K562 (cell line): Measurements from ENCODE around the gene C22orf31. TPM values are rescaled to one million over a fixed set of nuclear protein-coding genes. Genes with fewer than 3 reads are reported as not detected.

Experiments used
- ATAC-seq: fragments of 200-7000 bp; cut with Tn5 transposase; 3 replicates; pipeline ENCODE4 v1.9.1; 2020; ENCODE audit warnings: moderate library complexity
- BruUV-seq: library from RNA; stranded (reverse); fragments of 400-500 nt; replicated peaks from 2 replicates; lab custom pipeline; 2021; lab: Mats Ljungman, UMichigan
- CTCF ChIA-PET: fragments of 300-600 bp; formaldehyde crosslinking; extraction: SDS; loops from one replicate; lab custom pipeline; 2021; ENCODE audit warnings: low intra/inter-chr PET ratio; lab: Yijun Ruan, JAX
- POLR2A ChIA-PET: fragments of 300-600, 350-650 bp; sonication (Branson Sonifier 250); formaldehyde crosslinking; extraction: SDS; loops from one replicate; lab custom pipeline; 2021; ENCODE audit warnings: antibody characterized with exemption, inconsistent platforms; lab: Yijun Ruan, JAX
- DNase-seq, 4 experiments: peaks; one replicate each; pipeline versions ENCODE4 v3.0.0 to v3.0.0-alpha.2; 2011 to 2018; ENCODE audit warnings: low spot score in 3 of 4, mixed read lengths in 3 of 4; ENCODE audit errors: extremely low read depth in 1 of 4
- FAIRE-seq: peaks from 2 replicates; lab custom pipeline; 2011; peaks lifted over from hg19 to GRCh38; lab: Jason Lieb, UNC
- H2AFZ ChIP-seq: 2 replicates; pipeline ENCODE4 v1.6.0; 2011; ENCODE audit warnings: low read depth, low read length, control low read depth, inconsistent platforms
- H3K27ac ChIP-seq: fragments of 200-600 bp; 3 replicates; pipeline ENCODE4 v1.8.0; 2011; ENCODE audit warnings: low read depth, mild to moderate bottlenecking, control low read depth, inconsistent platforms, low read length, moderate library complexity, mixed read lengths; ENCODE audit errors: extremely low read depth
- H3K27me3 ChIP-seq, 2 experiments: fragments of 300-600 bp in 1 of 2; 2 replicates in 1 of 2; 3 replicates in 1 of 2; pipeline versions ENCODE4 v1.6.0 to v1.8.0; 2011; ENCODE audit warnings: inconsistent platforms in 2 of 2, low read length in 2 of 2, mild to moderate bottlenecking in 1 of 2, mixed read lengths in 1 of 2, moderate library complexity in 1 of 2; ENCODE audit not compliant: control insufficient read depth in 2 of 2, insufficient read depth in 2 of 2
- H3K36me3 ChIP-seq: fragments of 300-600 bp; 3 replicates; pipeline ENCODE4 v1.8.0; 2011; ENCODE audit warnings: mild to moderate bottlenecking, low read length, inconsistent platforms; ENCODE audit not compliant: control insufficient read depth, insufficient read depth
- H3K4me1 ChIP-seq, 2 experiments: fragments of 200-600 bp in 1 of 2; replicated peaks in 1 of 2; 2 replicates in 1 of 2; 3 replicates in 1 of 2; pipeline versions ENCODE4 v1.5.1 to v1.8.0; 2011; ENCODE audit warnings: inconsistent platforms in 2 of 2, low read length in 2 of 2, mild to moderate bottlenecking in 1 of 2, mixed read lengths in 1 of 2, moderate library complexity in 1 of 2; ENCODE audit not compliant: control insufficient read depth in 2 of 2, insufficient read depth in 2 of 2
- H3K4me2 ChIP-seq: 2 replicates; pipeline ENCODE4 v1.6.1; 2011; ENCODE audit warnings: low read length, control low read depth, inconsistent platforms, mixed read lengths; ENCODE audit not compliant: insufficient read depth
- H3K4me3 ChIP-seq: fragments of 200-600 bp; sonication (generic), shearing (Covaris generic); 2 replicates; pipeline ENCODE4 v1.5.1; 2016; ENCODE audit warnings: control low read depth, inconsistent platforms
- H3K79me2 ChIP-seq: fragments of 200-600 bp; 3 replicates; pipeline ENCODE4 v1.8.0; 2011; ENCODE audit warnings: low read length, inconsistent platforms; ENCODE audit not compliant: control insufficient read depth, insufficient read depth
- H3K9ac ChIP-seq, 2 experiments: 2 replicates each; pipeline versions ENCODE4 v1.6.0 to v1.6.1; 2011; ENCODE audit warnings: low read depth in 2 of 2, low read length in 2 of 2, control low read depth in 1 of 2, inconsistent platforms in 1 of 2, mild to moderate bottlenecking in 1 of 2, mixed read lengths in 1 of 2; ENCODE audit not compliant: insufficient read depth in 1 of 2
- H3K9me1 ChIP-seq: one replicate; pipeline ENCODE4 v1.6.0; 2011; ENCODE audit warnings: inconsistent platforms, mild to moderate bottlenecking, low read length, moderate library complexity; ENCODE audit not compliant: control insufficient read depth, insufficient read depth
- H3K9me3 ChIP-seq: replicated peaks from 2 replicates; pipeline ENCODE4 v1.5.1; 2011; ENCODE audit warnings: low read depth, low read length, inconsistent platforms; ENCODE audit not compliant: control insufficient read depth, insufficient read depth
- H4K20me1 ChIP-seq: replicated peaks from 2 replicates; pipeline ENCODE4 v1.6.1; 2011; ENCODE audit warnings: low read length, inconsistent platforms, mixed read lengths; ENCODE audit not compliant: control insufficient read depth, insufficient read depth
- ARID1B ChIP-seq: fragments of 450-650 bp; IDR thresholded peaks from 2 replicates; pipeline ENCODE4 v1.6.1; 2016; ENCODE audit warnings: antibody characterized with exemption, mild to moderate bottlenecking, inconsistent platforms
- ARID3A ChIP-seq: IDR thresholded peaks from 2 replicates; pipeline ENCODE4 v1.6.1; 2012; ENCODE audit warnings: low read depth, low read length, improper control_type of control experiment, borderline replicate concordance
- CTBP1 ChIP-seq: fragments of 450-650 bp; IDR thresholded peaks from 2 replicates; pipeline ENCODE4 v1.6.1; 2016; ENCODE audit warnings: borderline replicate concordance
- E2F8 ChIP-seq: fragments of 450-650 bp; IDR thresholded peaks from 2 replicates; pipeline ENCODE4 v1.7.1; 2018; ENCODE audit warnings: mild to moderate bottlenecking, low read depth; ENCODE audit not compliant: partially characterized antibody
- FOS ChIP-seq: IDR thresholded peaks from 3 replicates; pipeline ENCODE4 v1.6.1; 2011; ENCODE audit not compliant: insufficient read length; ENCODE audit errors: extremely low read depth
- NFIX ChIP-seq: fragments of 250-450 bp; sonication (Bioruptor Pico); IDR thresholded peaks from 2 replicates; pipeline ENCODE4 v1.4.0; 2020; ENCODE audit warnings: low read depth, mild to moderate bottlenecking, moderate library complexity
- PHB ChIP-seq: fragments of 250-450 bp; sonication (Bioruptor Pico); IDR thresholded peaks from 2 replicates; pipeline ENCODE4 v1.5.0; 2021
- PPARD ChIP-seq: fragments of 250-450 bp; sonication (Bioruptor Pico); IDR thresholded peaks from 2 replicates; pipeline ENCODE4 v1.8.0; 2022; ENCODE audit warnings: inconsistent platforms, mild to moderate bottlenecking, moderate library complexity
- RBFOX2 ChIP-seq: fragments of 200-400 bp; formaldehyde crosslinking; IDR thresholded peaks from 2 replicates; pipeline ENCODE4 v1.6.1; 2017; ENCODE audit warnings: low read depth, mild to moderate bottlenecking, low read length, moderate library complexity
- ZNF511 ChIP-seq: sonication (generic); formaldehyde crosslinking; IDR thresholded peaks from 2 replicates; pipeline ENCODE4 v1.8.0; 2022; ENCODE audit warnings: mild to moderate bottlenecking, missing genetic modification reagents
- ZNF644 ChIP-seq: fragments of 200-800 bp; sonication (Bioruptor generic); IDR thresholded peaks from 2 replicates; pipeline ENCODE4 v1.6.1; 2016; ENCODE audit warnings: low read depth, missing genetic modification characterization, missing compliant biosample characterization
- ZNF764 ChIP-seq: fragments of 250-450 bp; sonication (Bioruptor Pico); IDR thresholded peaks from 2 replicates; pipeline ENCODE4 v1.4.0; 2020; ENCODE audit warnings: low read depth, mild to moderate bottlenecking, moderate library complexity
- ZNF785 ChIP-seq: fragments of 250-450 bp; sonication (Bioruptor Pico); IDR thresholded peaks from 2 replicates; pipeline ENCODE4 v1.4.0; 2020; ENCODE audit warnings: mild to moderate bottlenecking
- WGBS: fragments of 100-300 bp; shearing (Covaris generic); methylation state at CpG from one replicate; pipeline ENCODE4 v1.1.6; 2016; ENCODE audit warnings: low coverage, mixed read lengths; ENCODE audit not compliant: insufficient coverage; ENCODE audit errors: missing lambda C conversion rate; 5-methylcytosine and 5-hydroxymethylcytosine counted together
- in situ Hi-C: fragments of 300-500 bp; cut with MboI; formaldehyde crosslinking; loops from 4 replicates; pipeline ENCODE4 v1.15.0; 2018; ENCODE audit warnings: inconsistent platforms, mixed read lengths
- intact Hi-C: fragments of 100-400 bp; cut with micrococcal nuclease; formaldehyde crosslinking; loops from 2 replicates; pipeline ENCODE4 v1.14.2; 2022
- polyA plus RNA-seq, 8 experiments: library from polyadenylated mRNA; depleted of rRNA in 4 of 8; stranded (reverse) in 5 of 8; unstranded in 3 of 8; fragments of >200 nt; fragmentation: Nextera tagmentation in 2 of 8; fragmentation: Illumina TruSeq in 1 of 8; extraction: Ambion mirVana in 2 of 8; extraction: Trizol in 1 of 8; gene quantifications; 2 replicates each; pipeline versions ENCODE4 v1.2.1 to v1.2.3, GENCODE V29; 2011 to 2014; ENCODE audit warnings: inconsistent platforms in 1 of 8, missing spikeins in 1 of 8
- total RNA-seq, 7 experiments: library from RNA; depleted of rRNA in 6 of 7; stranded (reverse); fragments of >200 nt in 6 of 7; fragmentation: Illumina TruSeq in 2 of 7; extraction: Trizol in 2 of 7; gene quantifications; 2 replicates each; pipeline versions ENCODE4 v1.2.1 to v1.2.3, GENCODE V29; 2011 to 2021; ENCODE audit warnings: low replicate concordance in 1 of 7

C22orf31 gene
- total and polyA plus RNA-seq, 9 of the 15 experiments (the other 6 are each of a cell fraction or from before 2014, with no cell fraction given) = not detected

GRCh38 chr22:29043906-29044575 is 17.6 kb downstream of the C22orf31 start:
- no peak overlapping the region for H3K4me2 ChIP-seq
- TF ChIP-seq PPARD (CRISPR knock-in tag) (no peak), ARID3A (no peak), ZNF644 (tag) (no peak), NFIX (CRISPR knock-in tag) (no peak), E2F8 (no peak), ARID1B (no peak), RBFOX2 (no peak), ZNF511 (CRISPR knock-in tag) (no peak), PHB (no peak), ZNF785 (CRISPR knock-in tag) (no peak), ZNF764 (CRISPR knock-in tag) (no peak), CTBP1 (no peak), FOS (no peak)

More at GRCh38 chr22:29043906-29044575, 17.6 kb downstream of the C22orf31 start:
- peaks cover 0 to 1% of the 10 kb centered on the region in 2 experiments; a peak in 3 of 5 replicates for H3K4me1 ChIP-seq
- no peak overlapping the region for H3K9ac ChIP-seq
- no TSS peak for BruUV-seq
- WGBS = 90% methylated on average over 6 of the region's 7 CpGs
- no peak overlapping the region for H2AFZ ChIP-seq
- ChIA-PET CTCF (no interaction called here), POLR2A (interaction anchor here (1.2 to 1.4 kb wide), 2 partner anchors 13 to 192 kb away, joined by 3 to 5 read pairs; no protein-coding TSS in a partner anchor)
- no peak overlapping the region for H3K4me3 ChIP-seq
- H3K9me3 ChIP-seq = no peaks in the 10 kb centered on the region
- DNase-seq (no peak), ATAC-seq (no peak), FAIRE-seq (no peak)
- H3K79me2 ChIP-seq = no peaks in the 10 kb centered on the region
- no peaks in the 10 kb centered on the region for H3K27me3 ChIP-seq
- intact Hi-C loops = loop anchor here (5.0 kb wide), 2 partner anchors 203 to 442 kb away; no protein-coding TSS in a partner anchor
- H3K27ac ChIP-seq = no peak overlapping the region
- no peaks in the 10 kb centered on the region for H3K9me1 ChIP-seq
- in situ Hi-C loops = no loop called here
- H3K36me3 ChIP-seq = peaks cover 42% of the 10 kb centered on the region; the same call in 2 of the 3 replicates
- H4K20me1 ChIP-seq = no peaks in the 10 kb centered on the region
